ENCODE results near the gene SLC24A3. TPM values are rescaled to one million over a fixed set of nuclear protein-coding genes. Genes with fewer than 3 reads are reported as not detected.

The SLC24A3 gene
- total and polyA plus RNA-seq, 4 donors, result 1.9 to 8.4 (median 5.8) TPM

GRCh38 chr20:19761841-19762240, 549.4 kb downstream of the SLC24A3 start:
- no peak overlapping the region for H3K4me3 ChIP-seq
- peak; percentile 42 to 56 (median 54) for DNase-seq
- no peak for ATAC-seq (ENCODE audit: insufficient read depth, low FRiP score)
- WGBS, 2 donors, result 58 to 73% methylated on average over 2 of the region's 2 CpGs
- no peaks in the 10 kb centered on the region for H3K36me3 ChIP-seq (ENCODE audit: control insufficient read depth in 4 of 4, insufficient read depth in 4 of 4, low read length in 4 of 4)
- H3K27ac ChIP-seq (ENCODE audit: low read depth in 1 of 2, low read length in 1 of 2), result no peak overlapping the region
- no peaks in the 10 kb centered on the region for H3K27me3 ChIP-seq (ENCODE audit: control insufficient read depth in 3 of 3, insufficient read depth in 3 of 3, low read length in 2 of 3)
- no peak overlapping the region for H3K9ac ChIP-seq (ENCODE audit: insufficient read depth in 1 of 2, low read length in 2 of 2)
- H3K4me1 ChIP-seq (ENCODE audit: control insufficient read depth in 5 of 5, insufficient read depth in 5 of 5, low read length in 5 of 5), result peaks cover 6 to 28% (median 14%) of the 10 kb centered on the region in 5 donors
- TF ChIP-seq, protein P1, sequence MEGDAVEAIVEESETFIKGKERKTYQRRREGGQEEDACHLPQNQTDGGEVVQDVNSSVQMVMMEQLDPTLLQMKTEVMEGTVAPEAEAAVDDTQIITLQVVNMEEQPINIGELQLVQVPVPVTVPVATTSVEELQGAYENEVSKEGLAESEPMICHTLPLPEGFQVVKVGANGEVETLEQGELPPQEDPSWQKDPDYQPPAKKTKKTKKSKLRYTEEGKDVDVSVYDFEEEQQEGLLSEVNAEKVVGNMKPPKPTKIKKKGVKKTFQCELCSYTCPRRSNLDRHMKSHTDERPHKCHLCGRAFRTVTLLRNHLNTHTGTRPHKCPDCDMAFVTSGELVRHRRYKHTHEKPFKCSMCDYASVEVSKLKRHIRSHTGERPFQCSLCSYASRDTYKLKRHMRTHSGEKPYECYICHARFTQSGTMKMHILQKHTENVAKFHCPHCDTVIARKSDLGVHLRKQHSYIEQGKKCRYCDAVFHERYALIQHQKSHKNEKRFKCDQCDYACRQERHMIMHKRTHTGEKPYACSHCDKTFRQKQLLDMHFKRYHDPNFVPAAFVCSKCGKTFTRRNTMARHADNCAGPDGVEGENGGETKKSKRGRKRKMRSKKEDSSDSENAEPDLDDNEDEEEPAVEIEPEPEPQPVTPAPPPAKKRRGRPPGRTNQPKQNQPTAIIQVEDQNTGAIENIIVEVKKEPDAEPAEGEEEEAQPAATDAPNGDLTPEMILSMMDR (IDR thresholded peaks at IDR 0.05; ENCODE audit: control extremely low read depth, extremely low read depth), result no peak
- H3K9me3 ChIP-seq (ENCODE audit: control insufficient read depth in 4 of 4, insufficient read depth in 3 of 4, low read length in 3 of 4), result peaks cover 0 to 3% (median 0%) of the 10 kb centered on the region in 4 donors

DNA sequence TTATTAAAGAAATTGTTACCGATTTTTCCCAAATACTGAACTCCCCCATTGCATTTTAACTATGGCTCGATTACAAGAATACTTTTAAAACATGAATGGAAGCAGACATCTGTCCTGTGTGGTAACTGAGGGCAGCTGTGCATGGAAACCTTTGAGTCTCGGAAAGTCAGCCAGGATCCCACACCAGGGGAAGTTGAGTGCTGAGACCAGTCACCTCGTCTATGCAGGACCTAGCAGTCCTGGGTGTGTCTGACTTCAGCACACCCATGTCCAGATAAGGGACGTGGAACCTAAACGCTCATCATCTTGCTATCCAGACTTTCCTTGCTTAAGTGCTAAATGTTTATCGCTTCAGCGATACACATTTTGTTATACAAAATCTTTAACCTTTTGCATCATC, 551.8 kb downstream of the SLC24A3 start:
- no peak overlapping the region for H3K9ac ChIP-seq (ENCODE audit: insufficient read depth in 1 of 2, low read length in 2 of 2)
- H3K36me3 ChIP-seq (ENCODE audit: control insufficient read depth in 4 of 4, insufficient read depth in 4 of 4, low read length in 4 of 4), result no peaks in the 10 kb centered on the region
- H3K9me3 ChIP-seq (ENCODE audit: control insufficient read depth in 4 of 4, insufficient read depth in 3 of 4, low read length in 3 of 4), result no peaks in the 10 kb centered on the region
- ATAC-seq (ENCODE audit: insufficient read depth, low FRiP score), result no peak
- 68 to 77% methylated on average over 8 of the region's 8 CpGs for WGBS, 2 donors
- TF ChIP-seq, protein P1 (IDR thresholded peaks at IDR 0.05; ENCODE audit: control extremely low read depth, extremely low read depth), result no peak
- H3K27me3 ChIP-seq (ENCODE audit: control insufficient read depth in 3 of 3, insufficient read depth in 3 of 3, low read length in 2 of 3), result no peaks in the 10 kb centered on the region
- no peak overlapping the region for H3K4me3 ChIP-seq
- DNase-seq, result no peak
- H3K4me1 ChIP-seq (ENCODE audit: control insufficient read depth in 5 of 5, insufficient read depth in 5 of 5, low read length in 5 of 5), result peaks cover 3 to 18% (median 17%) of the 10 kb centered on the region in 5 donors
- no peak overlapping the region for H3K27ac ChIP-seq (ENCODE audit: low read depth in 1 of 2, low read length in 1 of 2)

- H3K36me3 ChIP-seq (ENCODE audit: control insufficient read depth in 4 of 4, insufficient read depth in 4 of 4, low read length in 4 of 4), result no peaks in the 10 kb centered on the region
- H3K4me1 ChIP-seq (ENCODE audit: control insufficient read depth in 5 of 5, insufficient read depth in 5 of 5, low read length in 5 of 5), result peaks cover 0 to 17% (median 8%) of the 10 kb centered on the region in 5 donors
- no peaks in the 10 kb centered on the region for H3K9me3 ChIP-seq (ENCODE audit: control insufficient read depth in 4 of 4, insufficient read depth in 3 of 4, low read length in 3 of 4)
- TF ChIP-seq, protein P1 (IDR thresholded peaks at IDR 0.05; ENCODE audit: control extremely low read depth, extremely low read depth), result no peak
- H3K27me3 ChIP-seq (ENCODE audit: control insufficient read depth in 3 of 3, insufficient read depth in 3 of 3, low read length in 2 of 3), result no peaks in the 10 kb centered on the region
- DNase-seq (no peak), ATAC-seq (ENCODE audit: insufficient read depth, low FRiP score) (no peak)
- 96 to 98% methylated on average over 2 of the region's 2 CpGs for WGBS, 2 donors
- no peak overlapping the region for H3K27ac ChIP-seq (ENCODE audit: low read depth in 1 of 2, low read length in 1 of 2)
- no peak overlapping the region for H3K4me3 ChIP-seq
- no peak overlapping the region for H3K9ac ChIP-seq (ENCODE audit: insufficient read depth in 1 of 2, low read length in 2 of 2)
Observed at GRCh38 chr20:19765266-19765665, 552.8 kb downstream of the SLC24A3 start.

DNA sequence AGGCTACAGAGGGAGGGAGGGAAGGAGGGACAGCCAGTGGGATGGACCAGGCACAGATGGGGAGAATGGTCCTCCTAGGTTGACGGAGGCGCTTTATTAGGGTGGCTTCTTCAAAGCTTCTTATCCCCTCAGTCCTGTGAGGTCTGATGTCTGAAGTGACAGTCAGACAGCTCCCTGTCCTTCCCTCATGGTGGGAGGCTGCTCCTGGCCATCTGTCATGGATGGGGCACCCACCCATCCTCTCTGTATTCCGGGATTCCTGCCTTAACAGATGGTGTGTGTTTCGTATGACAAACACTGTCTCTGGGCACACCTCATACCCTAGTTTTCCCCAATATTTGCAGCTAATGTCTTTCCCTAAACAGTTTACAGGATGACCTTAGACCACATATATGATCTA, 553.5 kb downstream of the SLC24A3 start:
- ATAC-seq (ENCODE audit: insufficient read depth, low FRiP score), result no peak
- no peaks in the 10 kb centered on the region for H3K36me3 ChIP-seq (ENCODE audit: control insufficient read depth in 4 of 4, insufficient read depth in 4 of 4, low read length in 4 of 4)
- TF ChIP-seq, protein P1 (IDR thresholded peaks at IDR 0.05; ENCODE audit: control extremely low read depth, extremely low read depth), result no peak
- H3K4me1 ChIP-seq (ENCODE audit: control insufficient read depth in 5 of 5, insufficient read depth in 5 of 5, low read length in 5 of 5), result peaks cover 0 to 15% (median 6%) of the 10 kb centered on the region in 5 donors
- DNase-seq, result no peak
- H3K27ac ChIP-seq (ENCODE audit: low read depth in 1 of 2, low read length in 1 of 2), result no peak overlapping the region
- no peaks in the 10 kb centered on the region for H3K9me3 ChIP-seq (ENCODE audit: control insufficient read depth in 4 of 4, insufficient read depth in 3 of 4, low read length in 3 of 4)
- WGBS, 2 donors, result 97% methylated on average over 4 of the region's 4 CpGs
- H3K9ac ChIP-seq (ENCODE audit: insufficient read depth in 1 of 2, low read length in 2 of 2), result no peak overlapping the region
- H3K27me3 ChIP-seq (ENCODE audit: control insufficient read depth in 3 of 3, insufficient read depth in 3 of 3, low read length in 2 of 3), result no peaks in the 10 kb centered on the region
- H3K4me3 ChIP-seq, result no peak overlapping the region

Data from lung (tissue), 12 donors.